Activated T-helper 1 cell treated with Interleukin-2 at 50 U/mL for 16 hours (primary cell): Measurements from ENCODE around the gene STRADA.
A peak's percentile ranks its signal among the peaks of the same experiment; 100 is the strongest.
"Not testable (repeated sequence)": the region's sequence is repeated elsewhere in the genome, so short reads cannot be mapped to it uniquely, and the experiment has no call there.

Experiments used
- DNase-seq: peaks from one replicate; pipeline ENCODE4 v3.0.0-alpha.2; 2020; ENCODE audit warnings: low read depth

The STRADA gene

DNA sequence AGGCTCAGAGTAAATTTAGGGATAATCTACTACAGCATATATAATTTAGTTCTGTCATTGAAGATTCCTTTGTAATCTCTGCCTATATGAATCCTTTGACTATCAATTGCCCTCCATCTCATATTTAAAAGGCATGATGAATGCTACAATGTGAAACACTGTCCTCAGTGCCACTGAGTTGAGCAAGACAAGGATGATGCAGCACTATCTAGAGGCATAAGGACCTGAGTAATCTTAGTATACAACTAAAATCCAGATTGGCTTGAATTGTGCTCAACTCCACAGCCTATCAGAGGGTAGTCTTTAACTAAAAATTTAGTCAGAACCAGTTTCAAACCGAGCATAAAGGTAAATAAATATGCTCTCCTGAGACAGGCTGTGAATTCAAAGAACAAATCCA, 11.6 kb upstream of the STRADA start:
- no peak for DNase-seq

DNA sequence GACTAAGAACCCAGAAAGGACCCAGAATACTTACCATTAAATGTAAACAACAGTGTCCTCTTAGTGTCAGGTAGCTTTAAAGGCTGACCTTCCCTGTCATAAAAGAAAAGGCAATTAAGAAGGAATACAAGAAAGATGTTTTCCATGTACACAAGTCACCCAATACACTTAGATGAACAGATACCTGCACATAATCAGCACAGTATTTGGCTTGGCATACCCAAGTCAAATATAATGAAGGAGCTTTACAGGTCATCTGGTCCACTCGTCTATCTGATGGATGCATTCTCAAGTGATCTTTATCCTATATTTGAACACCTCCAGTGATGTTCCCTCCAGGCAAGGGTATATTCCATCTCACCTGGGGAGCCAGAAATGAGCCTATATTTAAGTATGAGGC, 11.1 kb upstream of the STRADA start:
- DNase-seq: no peak

DNA sequence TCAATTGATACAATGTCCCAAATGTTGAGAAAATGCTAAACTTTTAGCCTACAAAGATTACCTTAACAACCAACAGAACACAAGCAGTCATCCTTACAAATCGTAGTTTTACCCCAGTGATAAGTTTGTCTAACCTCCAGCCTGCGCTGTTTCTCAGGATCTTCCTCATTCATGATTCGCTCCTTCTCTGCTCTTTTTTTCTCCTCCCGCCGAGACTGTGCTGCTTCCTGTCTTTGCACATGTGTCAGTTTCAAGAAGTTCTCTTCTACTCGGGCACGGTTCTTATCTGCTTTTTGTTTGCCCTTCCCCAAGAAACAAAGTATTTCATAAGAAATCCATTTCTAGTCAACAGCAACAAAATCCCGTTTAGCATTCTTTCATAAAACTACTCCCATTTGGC, 10.2 kb upstream of the STRADA start:
- no peak for DNase-seq

DNA sequence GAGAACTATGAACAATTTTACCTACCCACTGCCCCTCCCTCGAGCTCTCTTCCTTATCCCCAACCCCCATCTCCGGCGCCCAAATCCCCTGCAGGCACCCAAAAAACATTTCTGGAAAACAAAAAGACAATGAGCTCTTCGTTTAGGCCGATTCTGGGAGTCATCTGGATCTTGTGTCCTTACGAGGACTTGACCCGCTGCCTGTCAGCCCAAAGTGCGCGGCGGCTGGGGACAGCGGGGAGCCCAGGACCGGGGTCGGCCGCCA, 524 bp downstream of the STRADA start:
- no peak for DNase-seq

DNA sequence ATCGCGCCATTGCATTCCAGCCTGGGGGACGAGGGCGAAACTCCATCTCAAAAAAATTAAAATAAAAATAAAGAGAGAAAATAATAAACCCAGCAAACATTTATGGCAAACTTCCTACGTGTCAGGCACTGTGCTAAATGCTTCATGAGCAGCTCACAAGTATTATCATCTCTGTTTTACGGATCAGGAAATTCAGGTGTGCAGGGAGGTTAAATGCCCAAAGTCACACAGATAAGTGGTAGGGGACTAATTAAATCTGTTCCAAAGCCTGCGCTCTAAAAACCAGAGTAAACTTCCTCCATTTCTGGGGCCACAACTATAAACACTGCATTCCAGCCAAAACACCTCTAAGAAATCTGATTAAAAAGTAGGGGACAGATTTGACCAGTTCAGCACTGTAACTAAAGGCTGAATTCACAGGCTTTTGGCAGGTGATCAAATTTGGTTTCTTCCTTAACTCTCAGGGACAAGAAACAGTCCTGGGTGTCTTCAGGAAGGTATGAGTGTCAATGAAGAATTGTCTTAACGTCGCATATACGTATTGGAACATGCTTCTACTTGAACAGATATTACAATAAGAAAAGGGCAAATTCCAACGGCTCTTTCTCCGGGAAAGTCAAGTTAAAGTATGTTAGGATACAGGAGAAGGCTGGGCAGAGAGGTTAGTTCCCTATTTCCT, 996 bp downstream of the STRADA start:
- DNase-seq: no peak

DNA sequence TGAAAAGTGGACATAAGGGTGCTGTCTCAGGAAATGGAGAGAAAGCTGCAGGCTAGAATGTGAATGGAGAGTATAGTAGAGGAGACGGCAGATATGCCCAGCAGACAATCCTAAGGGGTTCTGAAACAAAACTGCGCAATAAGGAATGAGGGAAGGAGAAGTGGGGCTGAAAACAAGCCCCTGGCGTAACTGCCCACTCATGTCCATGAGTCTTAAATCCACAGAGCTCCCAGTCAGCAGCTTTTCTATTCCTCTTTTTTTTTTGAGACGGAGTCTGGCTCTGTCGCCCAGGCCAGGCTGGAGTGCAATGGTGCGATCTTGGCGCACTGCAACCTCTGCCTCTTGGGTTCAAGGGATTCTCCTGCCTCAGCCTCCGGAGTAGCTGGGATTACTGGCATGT, 5.9 kb downstream of the STRADA start:
- DNase-seq: no peak

DNA sequence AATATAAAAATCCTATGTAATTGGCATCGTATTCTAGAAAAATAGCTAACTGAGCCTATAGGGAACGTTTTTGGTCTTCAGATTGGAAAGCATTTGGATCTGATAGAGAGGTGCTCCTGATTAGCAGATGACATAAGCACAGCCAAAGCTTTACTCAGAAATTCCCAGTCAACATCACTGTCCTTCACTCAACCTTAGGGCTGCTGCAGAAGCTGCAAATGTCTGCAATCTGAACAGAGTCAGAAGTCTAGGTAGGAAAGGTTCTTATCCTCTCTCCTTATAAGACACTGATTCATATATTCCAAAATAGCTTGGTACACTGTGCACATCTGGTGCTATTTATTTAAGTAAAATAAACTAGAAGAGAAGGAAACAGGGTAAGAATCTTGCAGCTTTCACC, 19.2 kb downstream of the STRADA start:
- no peak for DNase-seq

DNA sequence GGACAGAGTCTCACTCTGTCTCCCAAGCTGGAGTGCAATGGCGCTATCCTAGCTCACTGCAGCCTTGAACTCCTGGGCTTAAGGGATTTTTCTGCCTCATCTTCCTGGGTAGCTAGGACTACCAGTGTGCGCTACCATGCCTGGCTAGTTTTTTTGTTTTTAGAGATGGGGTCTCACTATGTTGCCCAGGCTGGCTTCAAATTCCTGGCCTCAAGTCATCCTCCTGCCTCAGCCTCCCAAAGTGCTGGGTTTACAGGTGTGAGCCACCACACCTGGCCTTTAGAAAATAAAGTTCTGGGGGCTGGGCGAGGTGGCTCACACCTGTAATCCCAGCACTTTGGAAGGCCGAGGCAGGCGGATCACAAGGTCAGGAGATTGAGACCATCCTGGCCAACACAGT, 21.4 kb downstream of the STRADA start:
- not testable (repeated sequence) for DNase-seq

DNA sequence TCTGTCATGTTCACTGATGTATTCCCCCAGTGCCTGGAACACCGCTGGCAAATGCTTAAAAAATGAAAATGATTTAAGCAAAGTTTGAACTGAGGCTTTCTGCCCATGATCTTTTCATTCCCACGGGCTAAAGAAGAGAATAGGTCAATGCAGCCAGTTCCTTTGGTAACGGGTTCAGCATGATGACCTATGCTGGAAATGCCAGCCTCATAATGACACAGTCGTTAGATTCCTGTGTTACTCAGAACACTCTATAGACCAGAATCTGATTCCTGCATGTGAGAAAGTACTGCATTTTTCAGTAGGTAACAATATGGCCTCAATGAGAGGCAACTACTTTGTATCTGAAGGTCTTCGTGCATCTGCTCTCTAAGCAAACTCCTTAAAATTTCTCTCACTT, 22.6 kb downstream of the STRADA start:
- DNase-seq: no peak

DNA sequence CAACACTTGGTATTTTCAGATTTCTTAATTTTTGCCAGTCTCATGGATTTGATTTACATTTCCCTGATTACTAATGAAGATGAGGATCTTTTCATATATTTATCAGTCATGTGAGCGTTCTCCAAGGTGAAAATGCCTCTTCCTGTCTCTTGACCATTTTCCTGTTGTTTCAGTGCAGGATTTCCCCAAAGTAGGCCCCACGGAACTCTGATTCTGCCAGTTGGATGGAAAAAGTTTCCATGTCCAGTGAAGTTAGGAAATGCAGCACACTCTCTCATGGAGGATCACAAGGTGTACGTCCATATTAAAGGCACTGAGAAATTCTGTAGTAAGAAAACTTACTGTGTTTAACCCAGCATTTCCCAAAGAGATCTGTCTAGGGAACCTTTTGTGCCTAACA, 25.2 kb downstream of the STRADA start:
- no peak for DNase-seq

DNA sequence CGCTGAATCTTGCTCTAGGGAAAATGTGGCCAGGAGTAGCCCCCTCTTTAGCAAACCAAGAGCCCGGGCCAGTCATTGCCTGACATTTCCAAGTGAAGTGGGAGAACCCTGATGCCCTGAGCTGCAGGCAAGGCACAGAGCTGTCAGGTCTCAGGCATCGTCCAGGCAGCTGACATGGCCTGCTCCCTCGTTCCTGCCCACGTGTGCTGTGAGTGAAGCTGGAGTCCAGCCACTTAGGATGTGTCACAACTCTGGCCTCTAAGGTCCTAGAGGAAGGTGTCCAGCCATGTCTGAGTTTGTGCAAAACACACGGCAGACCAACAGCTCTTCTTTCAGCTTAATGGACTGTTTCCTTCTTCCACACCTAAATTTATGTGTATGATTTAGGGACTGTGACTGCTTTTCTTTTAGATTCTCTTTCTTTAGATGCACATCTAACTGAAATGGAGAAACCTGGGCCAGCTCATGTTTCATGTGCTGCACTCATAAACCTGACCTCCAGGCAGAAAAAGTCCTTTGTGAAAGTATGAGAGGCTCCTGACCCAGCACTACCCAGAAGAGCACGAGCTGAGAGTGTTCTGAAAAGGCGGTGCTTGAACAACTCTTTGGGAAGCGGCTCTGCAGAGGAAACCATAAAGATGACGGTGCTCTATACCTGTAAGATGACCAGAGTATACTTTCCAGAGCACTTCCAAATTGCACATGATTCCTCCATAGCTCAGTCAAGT, 26.9 kb downstream of the STRADA start:
- DNase-seq: no peak

DNA sequence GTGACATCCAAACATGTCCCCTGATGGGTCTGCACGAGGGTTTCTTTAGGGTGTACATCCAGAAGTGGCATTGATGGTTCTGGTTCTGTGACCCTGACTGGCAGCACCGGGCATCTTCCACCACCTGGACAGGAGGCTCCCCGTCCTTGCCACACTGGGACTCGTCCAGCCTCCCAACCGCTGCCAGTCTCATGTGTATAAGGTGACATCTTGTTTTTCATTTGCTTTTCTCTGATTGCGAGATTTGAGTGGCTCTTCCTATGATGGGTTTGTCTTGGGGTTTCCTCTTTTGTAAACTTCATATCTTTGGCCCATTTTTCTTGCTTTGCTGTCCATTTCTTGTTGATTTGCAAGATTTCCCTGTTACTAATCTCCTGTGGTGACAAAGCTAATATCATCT, 32.5 kb downstream of the STRADA start:
- DNase-seq: no peak

DNA sequence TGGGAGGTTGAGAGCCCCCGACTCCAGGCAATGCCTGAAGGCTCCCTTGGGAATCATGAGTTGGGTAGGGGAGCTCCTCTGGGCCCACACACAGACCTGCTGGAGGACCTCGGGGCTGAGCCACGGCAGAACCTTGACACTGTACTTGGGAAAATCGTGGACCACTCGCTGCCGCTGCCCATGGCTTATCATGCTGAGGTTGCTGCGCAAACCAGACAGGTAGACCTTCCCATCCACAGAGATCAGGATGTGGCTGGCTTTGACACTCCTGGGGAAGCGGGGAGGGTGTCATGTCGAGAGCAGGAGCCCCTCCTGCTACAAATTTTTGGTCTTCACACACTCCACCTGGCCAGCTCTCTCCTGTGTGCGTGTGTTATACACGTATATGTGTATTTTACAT, 34.4 kb downstream of the STRADA start:
- no peak for DNase-seq

DNA sequence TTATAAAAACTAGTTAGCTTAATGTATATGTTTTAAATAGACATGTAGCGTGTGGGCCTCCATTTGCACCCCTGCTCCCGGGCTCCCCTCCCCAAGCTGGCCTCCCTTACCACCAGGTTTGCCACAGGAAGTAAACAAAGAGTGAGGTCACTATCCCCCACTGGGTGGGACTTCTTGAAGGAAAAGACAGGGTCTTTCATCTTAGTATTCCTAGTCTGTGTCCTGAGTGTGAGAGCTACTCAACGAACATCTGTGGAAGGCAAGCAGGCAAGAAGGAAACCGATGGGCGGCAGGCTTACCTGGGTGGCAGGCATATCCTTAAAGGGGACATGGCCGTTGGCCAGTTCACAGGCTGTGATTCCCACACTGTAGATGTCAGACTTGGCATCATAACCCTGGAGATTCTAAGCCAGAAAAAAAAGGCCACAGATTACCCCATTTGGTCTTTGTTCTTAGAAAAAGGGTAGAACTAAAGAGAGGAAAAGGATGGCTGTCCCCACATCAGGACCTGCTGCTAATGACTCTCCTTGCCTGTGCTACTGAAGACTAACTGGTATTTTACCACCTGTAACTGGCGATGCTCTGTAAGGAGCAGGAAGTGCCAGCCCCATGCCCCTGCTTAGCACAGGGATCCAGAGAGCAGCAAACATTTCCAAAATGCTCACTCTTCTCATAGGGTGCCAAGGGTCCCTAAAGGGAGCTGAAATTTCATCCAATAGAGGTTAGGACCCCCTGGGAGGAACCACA, 35.1 kb downstream of the STRADA start:
- DNase-seq: no peak

DNA sequence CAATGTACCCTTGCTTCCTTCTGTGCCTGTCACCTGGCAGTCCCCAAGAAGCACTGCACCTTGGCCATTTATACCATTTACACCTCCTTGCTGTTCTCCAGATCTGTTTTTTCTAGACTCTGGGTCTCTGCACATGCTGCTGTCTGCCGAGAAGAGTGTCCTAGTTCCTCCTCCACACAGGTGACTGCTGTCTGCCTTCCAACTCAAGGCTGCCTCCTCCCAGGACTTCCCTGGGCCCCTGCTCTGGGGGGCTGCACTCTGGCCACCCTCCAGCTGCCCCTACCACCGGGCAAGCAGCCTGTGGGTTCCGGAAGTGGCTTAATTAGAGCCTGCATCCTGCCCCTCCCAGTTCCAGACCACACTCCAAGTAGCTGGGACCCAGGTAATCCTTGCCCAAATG, 35.9 kb downstream of the STRADA start:
- no peak for DNase-seq

DNA sequence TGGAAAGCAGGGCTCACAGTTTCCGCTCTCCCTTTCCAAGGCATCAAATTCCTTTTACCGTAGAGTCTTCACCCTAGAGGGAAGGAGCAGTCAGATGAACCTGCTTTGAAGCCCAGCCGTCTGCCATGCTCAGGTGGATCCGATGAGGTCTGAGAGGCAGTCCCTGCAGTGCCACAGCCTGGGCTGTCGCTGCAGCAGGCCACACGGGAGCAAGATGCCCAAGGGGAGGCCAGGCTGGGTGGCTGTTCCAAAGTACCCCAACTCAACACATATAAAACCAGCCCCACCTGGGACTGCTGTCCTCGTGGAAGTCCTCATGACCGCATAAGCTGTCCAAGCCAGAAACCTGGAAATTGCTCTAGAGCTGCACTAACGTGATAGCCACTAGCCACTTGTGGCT, 36.8 kb downstream of the STRADA start:
- no peak for DNase-seq

DNA sequence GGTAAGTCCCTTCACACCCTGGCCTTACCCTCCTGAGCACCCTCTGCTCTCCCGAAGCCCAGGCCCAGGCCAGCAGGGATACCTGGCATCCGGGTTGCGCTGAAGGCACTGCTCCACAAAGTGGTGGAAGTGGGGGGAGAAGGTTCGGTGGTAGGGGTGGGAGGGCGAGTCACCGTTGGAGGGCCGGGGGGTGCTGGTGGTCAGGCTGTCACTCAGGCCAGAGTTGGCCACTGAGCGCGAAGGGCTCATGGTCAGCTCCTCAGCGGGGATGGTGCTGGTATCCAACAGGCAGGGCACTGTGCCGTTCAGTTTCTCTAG, 37.4 kb downstream of the STRADA start:
- DNase-seq: no peak

DNA sequence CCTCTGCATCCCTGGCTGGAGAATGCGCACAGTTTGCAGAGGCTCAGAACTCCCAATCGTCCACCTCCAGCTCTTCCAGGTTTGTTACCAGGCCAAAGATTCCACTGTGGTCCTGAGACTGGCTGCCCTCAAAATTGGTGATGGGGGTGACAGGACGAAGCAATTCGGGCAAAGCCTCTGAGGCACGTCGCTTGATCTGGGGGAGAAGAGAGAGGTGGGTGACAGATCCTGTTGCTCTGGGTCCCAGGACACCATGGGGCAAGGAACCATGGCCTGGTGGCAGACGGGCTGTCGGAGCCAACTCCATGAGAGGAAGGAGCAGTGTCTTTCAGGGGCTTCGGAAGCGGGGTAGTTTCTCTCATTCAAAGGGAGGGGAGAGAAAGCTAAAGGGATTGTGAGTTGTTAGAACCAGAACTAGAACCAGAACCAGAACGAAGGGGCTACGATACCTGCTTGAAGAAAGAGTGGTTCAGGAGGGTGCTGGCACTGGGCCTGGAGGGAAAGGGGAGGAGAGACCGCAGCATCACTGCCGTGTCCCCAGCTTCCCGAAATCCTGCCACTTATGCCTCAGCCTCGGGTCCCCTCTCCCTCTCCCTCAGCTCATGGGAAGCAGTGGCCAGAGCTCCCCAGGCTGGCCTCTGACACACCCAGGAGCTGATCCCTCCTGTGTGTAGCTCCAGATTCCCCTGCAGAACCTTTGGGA, 37.9 kb downstream of the STRADA start:
- DNase-seq: no peak

DNA sequence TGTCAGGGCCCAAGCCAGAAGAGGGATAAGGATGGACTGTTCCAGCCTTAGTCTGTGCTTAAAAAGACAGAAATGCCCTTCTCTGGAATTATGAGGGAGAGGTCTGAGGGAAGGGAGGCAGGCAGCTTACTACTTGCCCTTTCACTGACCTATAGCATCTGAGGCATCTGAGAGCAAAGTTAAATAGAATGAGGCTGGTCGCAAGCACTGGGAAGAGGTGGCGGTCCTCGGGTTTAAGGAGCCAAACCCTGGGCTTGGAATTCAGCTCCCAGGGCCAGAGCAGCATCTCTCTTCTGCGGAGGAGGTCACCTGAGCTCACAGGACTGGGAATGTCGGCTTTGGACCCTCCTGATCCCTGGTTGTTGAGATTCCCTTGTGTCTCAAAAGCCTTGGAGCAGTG, 38.6 kb downstream of the STRADA start:
- no peak for DNase-seq

DNA sequence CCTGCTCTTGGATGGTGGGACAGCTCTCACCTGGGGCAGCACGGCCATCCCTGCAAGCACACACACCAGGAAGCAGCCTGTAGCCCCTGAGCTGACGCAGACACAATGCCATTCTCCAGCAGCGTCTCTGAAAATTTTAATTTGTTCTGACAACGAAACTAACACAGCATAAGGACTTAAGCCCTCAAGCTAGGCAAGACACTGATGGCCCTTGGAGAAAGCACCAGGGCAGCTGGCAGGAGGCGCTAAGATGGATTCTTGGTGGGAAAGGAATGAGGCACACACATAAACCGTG, 38.9 kb downstream of the STRADA start:
- no peak for DNase-seq

DNA sequence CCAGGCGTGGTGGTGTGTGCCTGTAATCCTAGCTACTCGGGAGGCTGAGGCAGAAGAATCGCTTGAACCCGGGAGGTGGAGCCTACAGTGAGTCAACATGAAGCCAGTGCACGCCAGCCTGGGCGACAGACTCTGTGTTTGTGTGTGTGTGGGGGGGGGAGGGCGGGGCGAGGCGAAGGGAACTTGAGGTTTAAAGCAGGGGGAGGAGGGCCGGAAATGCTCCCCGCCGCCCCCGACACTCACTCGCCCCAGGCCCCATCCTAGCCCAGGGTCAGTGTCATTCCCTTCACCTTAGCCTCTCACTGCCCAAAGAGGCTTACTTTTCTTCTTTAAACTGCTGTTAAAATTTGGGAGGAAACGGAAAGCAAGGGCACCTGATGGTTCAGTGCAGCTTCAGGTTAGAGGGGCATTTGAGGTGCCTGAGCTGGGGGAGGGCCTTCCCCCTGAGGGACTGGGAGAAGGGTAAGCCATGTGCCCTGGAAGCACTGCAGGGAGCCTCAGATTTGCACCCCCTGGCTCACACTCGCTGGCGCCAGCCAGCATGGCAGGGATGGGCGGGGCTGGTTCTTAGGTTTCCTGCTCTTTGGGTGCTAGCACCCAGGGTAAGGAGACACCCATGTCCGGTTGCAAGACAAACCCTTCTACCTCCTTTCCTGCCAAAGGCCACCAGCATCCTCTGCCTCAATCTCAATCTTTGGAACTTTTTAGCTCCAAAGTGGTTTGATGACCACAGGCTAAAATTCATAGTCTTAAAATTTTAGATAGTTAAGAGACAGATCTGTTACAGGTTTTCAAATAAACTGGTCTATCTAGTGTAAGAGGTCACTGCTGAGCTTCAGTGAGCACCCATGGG, 39.5 kb downstream of the STRADA start:
- peak; percentile 68 for DNase-seq

DNA sequence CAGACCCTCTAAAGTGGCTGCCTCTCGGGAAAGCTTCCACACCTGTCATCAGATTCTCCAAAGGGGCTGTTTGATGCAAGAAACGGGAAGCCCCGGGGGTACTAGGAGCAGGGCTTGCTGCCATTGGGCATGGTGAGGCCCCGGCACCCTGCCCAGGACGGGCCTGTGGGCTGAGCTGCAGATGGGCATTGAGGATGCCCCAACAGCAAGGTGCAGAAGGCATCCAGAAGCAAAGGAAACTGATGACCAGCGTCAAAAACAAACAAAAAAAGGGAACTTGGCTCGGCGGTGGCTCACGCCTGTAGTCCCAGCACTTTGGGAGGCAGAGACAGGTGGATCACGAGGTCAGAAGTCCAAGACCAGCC, 40.2 kb downstream of the STRADA start:
- DNase-seq: no peak
